Stomach (tissue), 4 donors: Measurements from ENCODE around the gene CASP7.

Experiments
- CTCF ChIP-seq, 7 experiments: fragments of 450-650 bp in 4 of 7; fragments of 200-600 bp in 3 of 7; sonication (generic) in 3 of 7; IDR thresholded peaks; one replicate each; pipeline ENCODE4 v1.5.1; 2016 to 2019; ENCODE audit warnings: antibody characterized with exemption in 7 of 7, control low read depth in 2 of 7, mild to moderate bottlenecking in 1 of 7
- EP300 ChIP-seq: sonication (generic); formaldehyde crosslinking; IDR thresholded peaks from one replicate; pipeline ENCODE4 v1.6.1; 2017; ENCODE audit warnings: antibody characterized with exemption

- TF ChIP-seq EP300 (no peak), CTCF (IDR thresholded peaks at IDR 0.05) (no peak)
Observed at GRCh38 chr10:113708640-113709039, 28.9 kb downstream of the CASP7 start.
